Breast epithelium (tissue), 4 donors: ENCODE data around the gene LPIN3. TPM values are rescaled to one million over a fixed set of nuclear protein-coding genes. Genes with fewer than 3 reads are reported as not detected.

Source experiments
- DNase-seq, 2 donors: peaks; one replicate each; pipeline ENCODE4 v3.0.0-alpha.2; 2019; ENCODE audit warnings: low spot score in 2 of 2
- H3K27ac ChIP-seq, 2 donors: fragments of 200-600 bp; sonication (generic) in 1 of 2; one replicate each; pipeline ENCODE4 v1.5.1; 2016 to 2019; ENCODE audit warnings: mild to moderate bottlenecking in 1 of 2
- H3K27me3 ChIP-seq, 2 donors: fragments of 200-600 bp; sonication (generic) in 1 of 2; one replicate each; pipeline versions ENCODE4 v1.5.1 to v1.6.0; 2017 to 2019; ENCODE audit warnings: control low read depth in 1 of 2, mild to moderate bottlenecking in 1 of 2
- H3K36me3 ChIP-seq: fragments of 200-600 bp; one replicate; pipeline ENCODE4 v1.5.1; 2019
- H3K4me1 ChIP-seq, 2 donors: fragments of 200-600 bp; sonication (generic); one replicate each; pipeline ENCODE4 v1.5.1; 2016 to 2019; ENCODE audit warnings: control low read depth in 1 of 2
- H3K4me3 ChIP-seq, 3 donors: fragments of 200-600 bp; sonication (generic); 1 replicate in 2 of 3; 2 replicates in 1 of 3; pipeline ENCODE4 v1.5.1; 2016 to 2019; ENCODE audit warnings: mild to moderate bottlenecking in 3 of 3, moderate library complexity in 2 of 3
- H3K9me3 ChIP-seq, 2 donors: fragments of 200-600 bp; sonication (generic) in 1 of 2; one replicate each; pipeline ENCODE4 v1.5.1; 2016 to 2019; ENCODE audit warnings: control low read depth in 1 of 2
- CTCF ChIP-seq, 3 donors: fragments of 450-650 bp; IDR thresholded peaks; one replicate each; pipeline ENCODE4 v1.5.1; 2016 to 2017; ENCODE audit warnings: antibody characterized with exemption in 3 of 3, mild to moderate bottlenecking in 3 of 3, moderate library complexity in 3 of 3
- POLR2A ChIP-seq: fragments of 450-650 bp; IDR thresholded peaks from one replicate; pipeline ENCODE4 v1.6.1; 2016; ENCODE audit warnings: antibody characterized with exemption, mild to moderate bottlenecking, moderate library complexity
- POLR2AphosphoS5 ChIP-seq, 3 donors: sonication (generic); formaldehyde crosslinking; IDR thresholded peaks; one replicate each; pipeline ENCODE4 v1.6.1; 2017; ENCODE audit warnings: antibody characterized with exemption in 3 of 3
- intact Hi-C: fragments of 100-400 bp; cut with DNase I; formaldehyde crosslinking; loops from one replicate; pipeline ENCODE4 v1.15.1; 2023; ENCODE audit warnings: low total_unique reads
- total RNA-seq, 3 donors: library from RNA; depleted of rRNA; stranded (reverse); fragments of >200 nt; gene quantifications; one replicate each; pipeline ENCODE4 v1.1.0, GENCODE V29; 2016

LPIN3 gene
- total RNA-seq, 3 donors from 2014 or later: 20.8 to 43.2 (median 39.0) TPM

GRCh38 chr20:41334443-41335421 is 5.9 kb upstream of the LPIN3 start:
- no peaks in the 10 kb centered on the region for H3K27me3 ChIP-seq
- DNase-seq: peak in 1 of 2 donors; percentile 40
- intact Hi-C loops: loop anchor here (5.0 kb wide), 1 partner anchor 162 kb away; no protein-coding TSS in a partner anchor
- peak overlapping the region; percentile 60 to 90 for H3K27ac ChIP-seq
- H3K9me3 ChIP-seq: no peaks in the 10 kb centered on the region
- H3K36me3 ChIP-seq: no peaks in the 10 kb centered on the region
- peaks cover 3 to 15% of the 10 kb centered on the region in 2 donors for H3K4me1 ChIP-seq
- TF ChIP-seq CTCF (IDR thresholded peaks at IDR 0.05): no peak
- TF ChIP-seq POLR2AphosphoS5 (IDR thresholded peaks at IDR 0.05): no peak
- no peak for TF ChIP-seq POLR2A
- H3K4me3 ChIP-seq: no peak overlapping the region

GRCh38 chr20:41335591-41335990 is 5.0 kb upstream of the LPIN3 start:
- H3K9me3 ChIP-seq: no peaks in the 10 kb centered on the region
- H3K4me1 ChIP-seq: peaks cover 3 to 15% of the 10 kb centered on the region in 2 donors
- DNase-seq: peak in 1 of 2 donors; percentile 27
- H3K27me3 ChIP-seq: no peaks in the 10 kb centered on the region
- no peaks in the 10 kb centered on the region for H3K36me3 ChIP-seq
- peak overlapping the region; percentile 60 to 90 for H3K27ac ChIP-seq
- TF ChIP-seq POLR2AphosphoS5 (IDR thresholded peaks at IDR 0.05): no peak
- TF ChIP-seq POLR2A: no peak
- TF ChIP-seq CTCF (IDR thresholded peaks at IDR 0.05): no peak
- H3K4me3 ChIP-seq: no peak overlapping the region
- intact Hi-C loops: loop anchor here (5.0 kb wide), 1 partner anchor 163 kb away; no protein-coding TSS in a partner anchor

DNA sequence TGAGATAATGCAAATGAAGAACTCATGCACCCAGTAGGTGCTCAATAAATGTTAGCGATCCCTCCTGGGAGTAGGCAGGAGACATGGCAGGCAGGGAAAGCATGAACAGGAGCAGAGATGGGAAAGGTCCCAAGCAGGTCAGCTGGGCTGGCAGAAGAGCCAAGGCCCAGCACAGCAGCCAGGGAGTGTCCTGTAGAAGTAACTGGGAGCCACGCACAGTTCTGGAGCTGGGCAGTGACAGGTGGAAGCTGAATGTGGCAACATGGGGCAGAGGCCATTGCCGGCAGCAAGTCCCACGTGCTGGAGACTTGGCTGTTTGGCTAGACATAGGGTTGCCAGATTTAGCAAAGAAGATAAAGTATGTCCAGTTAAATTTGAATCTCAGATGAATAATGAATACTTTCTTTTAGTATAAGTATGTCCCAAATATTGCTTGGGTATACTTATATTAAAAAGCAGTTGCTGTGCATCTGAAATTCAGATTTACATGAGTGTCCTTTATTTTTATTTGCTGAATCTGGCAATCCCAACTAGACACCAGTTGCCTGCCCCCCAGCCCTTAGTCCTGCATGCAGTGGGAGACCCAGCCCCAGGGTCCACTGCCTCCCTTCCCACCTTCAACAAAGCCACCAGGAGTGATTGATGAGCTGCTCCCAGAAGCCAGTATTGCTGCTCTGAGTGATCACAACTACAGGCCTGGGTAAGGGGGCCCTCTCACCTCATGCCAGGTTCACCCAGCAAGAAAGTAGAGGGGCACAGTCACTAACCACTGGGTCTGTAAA is 3.7 kb upstream of the LPIN3 start:
- no peak for TF ChIP-seq POLR2A
- TF ChIP-seq POLR2AphosphoS5 (IDR thresholded peaks at IDR 0.05): no peak
- TF ChIP-seq CTCF (IDR thresholded peaks at IDR 0.05): no peak
- no peak overlapping the region for H3K27ac ChIP-seq

DNA sequence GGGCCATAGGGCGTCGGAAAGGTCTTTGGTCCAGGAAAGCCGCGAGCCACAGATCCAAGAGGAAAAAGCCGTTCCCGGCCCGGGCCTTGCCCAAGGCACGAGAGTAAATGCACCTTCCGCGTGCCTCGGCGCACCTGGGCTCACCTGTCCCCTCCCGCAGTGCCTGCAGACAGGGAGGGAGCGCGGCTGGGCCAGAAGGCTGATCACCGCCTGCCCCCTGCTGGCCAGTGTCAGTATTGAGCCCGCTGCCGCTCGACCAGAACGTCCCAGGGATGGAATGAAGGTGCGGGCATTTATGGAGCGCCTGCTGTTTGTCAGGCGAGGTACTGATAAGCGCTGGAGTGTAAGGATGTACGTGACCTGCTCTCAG is 679 bp upstream of the LPIN3 start:
- peak; percentile 44 to 85 (median 73) for TF ChIP-seq POLR2AphosphoS5 (IDR thresholded peaks at IDR 0.05)
- TF ChIP-seq POLR2A: no peak
- peak; percentile 99 to 100 (median 99) for TF ChIP-seq CTCF (IDR thresholded peaks at IDR 0.05)
- peak overlapping the region; percentile 88 to 94 for H3K27ac ChIP-seq
- peak overlapping the region; percentile 47 to 73 (median 58) for H3K4me3 ChIP-seq
- peaks cover under 1 to 19% of the 10 kb centered on the region in 2 donors for H3K4me1 ChIP-seq
- intact Hi-C loops: loop anchor here (5.0 to 10.0 kb wide), 2 partner anchors 75 to 168 kb away; no protein-coding TSS in a partner anchor
- no peaks in the 10 kb centered on the region for H3K27me3 ChIP-seq
- H3K9me3 ChIP-seq: no peaks in the 10 kb centered on the region
- peak; percentile 89 to 93 for DNase-seq
- no peaks in the 10 kb centered on the region for H3K36me3 ChIP-seq

More for the DNA sequence above, 3.7 kb upstream of the LPIN3 start:
- peak in 1 of 2 donors; percentile 17 for DNase-seq
- H3K4me3 ChIP-seq: no peak overlapping the region
- intact Hi-C loops: loop anchor here (5.0 kb wide), 1 partner anchor 165 kb away; no protein-coding TSS in a partner anchor
- no peaks in the 10 kb centered on the region for H3K9me3 ChIP-seq
- no peaks in the 10 kb centered on the region for H3K36me3 ChIP-seq
- H3K4me1 ChIP-seq: peaks cover 3 to 22% of the 10 kb centered on the region in 2 donors
- H3K27me3 ChIP-seq: no peaks in the 10 kb centered on the region
